ENCODE measurements around the gene GOLGA6L25.
"Not testable (repeated sequence)": the region's sequence is repeated elsewhere in the genome, so short reads cannot be mapped to it uniquely, and the experiment has no call there.

DNA sequence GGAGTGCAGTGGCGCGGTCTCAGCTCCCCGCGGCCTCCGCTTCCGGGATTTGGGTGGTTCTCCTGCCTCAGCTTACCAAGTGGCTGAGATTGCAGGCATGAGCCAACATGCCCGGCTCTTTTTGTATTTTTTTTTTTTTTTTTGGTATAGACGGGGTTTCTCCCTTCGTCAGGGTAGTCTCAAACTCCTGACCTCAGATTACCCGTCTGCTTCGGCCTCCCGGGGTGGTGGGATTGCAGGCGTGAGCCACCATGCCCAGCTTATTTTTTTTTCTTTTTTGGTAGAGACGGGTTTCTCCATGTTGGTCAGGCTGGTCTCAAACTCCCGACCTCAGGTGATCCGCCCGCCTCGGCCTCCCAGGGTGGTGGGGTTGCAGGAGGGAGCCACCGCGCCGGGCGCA is 39.2 kb upstream of the GOLGA6L25 start:
- TF ChIP-seq CTCF, EZH2phosphoT487 (IDR thresholded peaks at IDR 0.05): not testable (repeated sequence)
